OCI-LY3 (cell line): Measurements from ENCODE around the gene TRAF6.
"Not testable (repeated sequence)": the region's sequence is repeated elsewhere in the genome, so short reads cannot be mapped to it uniquely, and the experiment has no call there.

Experiments
- H2AFZ ChIP-seq: fragments of 200-600, 300-600 bp; shearing (Covaris generic); 2 replicates; pipeline ENCODE4 v1.6.0; 2014; ENCODE audit warnings: antibody characterized with exemption, low read depth, low read length
- H3K27ac ChIP-seq: fragments of 200-600, 300-600 bp; sonication (generic); 2 replicates; pipeline ENCODE4 v1.5.1; 2014; ENCODE audit warnings: mild to moderate bottlenecking, low read length, moderate library complexity, mixed read lengths
- H3K27me3 ChIP-seq: fragments of 200-600, 300-600 bp; sonication (generic); 2 replicates; pipeline ENCODE4 v1.6.1; 2014; ENCODE audit warnings: low read depth, low read length, mixed read lengths
- H3K36me3 ChIP-seq: fragments of 200-600, 300-600 bp; sonication (generic); replicated peaks from 2 replicates; pipeline ENCODE3; 2014; ENCODE audit warnings: low read depth, low read length, mixed read lengths
- H3K4me1 ChIP-seq: fragments of 300-600, 200-600 bp; sonication (generic); 2 replicates; pipeline ENCODE4 v1.6.1; 2014; ENCODE audit warnings: low read length, mixed read lengths
- H3K4me2 ChIP-seq: fragments of 200-600, 300-600 bp; sonication (generic); 2 replicates; pipeline ENCODE4 v1.6.1; 2014; ENCODE audit warnings: low read length, mixed read lengths
- H3K4me3 ChIP-seq: fragments of 300-600, 200-600 bp; sonication (generic); 2 replicates; pipeline ENCODE4 v1.5.1; 2014; ENCODE audit warnings: antibody characterized with exemption, mild to moderate bottlenecking, low read length, moderate library complexity
- H3K79me2 ChIP-seq: fragments of 300-600, 200-600 bp; shearing (Covaris generic); 2 replicates; pipeline ENCODE4 v1.6.1; 2014; ENCODE audit warnings: mild to moderate bottlenecking, low read length, mixed read lengths
- H3K9ac ChIP-seq: fragments of 300-600, 200-600 bp; shearing (Covaris generic); 2 replicates; pipeline ENCODE4 v1.6.0; 2014; ENCODE audit warnings: mild to moderate bottlenecking, low read length, moderate library complexity
- H3K9me3 ChIP-seq: fragments of 200-600, 300-600 bp; shearing (Covaris generic); 2 replicates; pipeline ENCODE4 v1.6.1; 2014; ENCODE audit warnings: low read length, mixed read lengths; ENCODE audit not compliant: insufficient read depth
- H4K20me1 ChIP-seq: fragments of 200-600, 300-600 bp; sonication (generic); 2 replicates; pipeline ENCODE4 v1.6.1; 2016; ENCODE audit warnings: low read length, mixed read lengths; ENCODE audit not compliant: insufficient read depth
- EZH2phosphoT487 ChIP-seq: fragments of 200-600 bp; shearing (Covaris generic); IDR thresholded peaks from 2 replicates; pipeline ENCODE4 v1.6.1; 2018; ENCODE audit warnings: antibody characterized with exemption, mixed run types, low read depth
- TF ChIP-seq, protein P1 (sequence below): fragments of 200-600, 300-600 bp; sonication (generic); IDR thresholded peaks from 2 replicates; pipeline ENCODE4 v1.5.1; 2014; ENCODE audit warnings: antibody characterized with exemption, low read length, low read depth

TRAF6 gene

DNA sequence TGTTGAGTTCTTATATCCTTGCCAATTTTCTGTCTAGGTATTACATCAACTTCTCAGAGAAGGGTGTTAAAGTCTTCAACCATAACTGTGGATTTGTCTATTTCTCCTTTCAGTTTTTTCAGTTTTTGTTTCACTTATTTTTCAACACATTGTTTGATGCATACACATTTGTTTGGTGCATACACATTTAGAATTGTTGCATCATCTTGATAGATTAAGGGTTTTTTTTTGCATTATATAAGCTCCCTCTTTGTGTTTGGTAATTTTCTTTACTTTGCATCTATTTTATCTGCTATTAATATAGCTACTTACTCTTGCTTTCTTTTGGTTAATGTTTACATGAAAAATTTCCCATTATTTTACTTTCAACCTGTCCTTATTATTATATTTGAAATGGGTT is 20.8 kb upstream of the TRAF6 start:
- H3K27me3 ChIP-seq: no peaks in the 10 kb centered on the region
- H3K36me3 ChIP-seq: no peaks in the 10 kb centered on the region
- no peaks in the 10 kb centered on the region for H3K4me1 ChIP-seq
- TF ChIP-seq, protein P1, sequence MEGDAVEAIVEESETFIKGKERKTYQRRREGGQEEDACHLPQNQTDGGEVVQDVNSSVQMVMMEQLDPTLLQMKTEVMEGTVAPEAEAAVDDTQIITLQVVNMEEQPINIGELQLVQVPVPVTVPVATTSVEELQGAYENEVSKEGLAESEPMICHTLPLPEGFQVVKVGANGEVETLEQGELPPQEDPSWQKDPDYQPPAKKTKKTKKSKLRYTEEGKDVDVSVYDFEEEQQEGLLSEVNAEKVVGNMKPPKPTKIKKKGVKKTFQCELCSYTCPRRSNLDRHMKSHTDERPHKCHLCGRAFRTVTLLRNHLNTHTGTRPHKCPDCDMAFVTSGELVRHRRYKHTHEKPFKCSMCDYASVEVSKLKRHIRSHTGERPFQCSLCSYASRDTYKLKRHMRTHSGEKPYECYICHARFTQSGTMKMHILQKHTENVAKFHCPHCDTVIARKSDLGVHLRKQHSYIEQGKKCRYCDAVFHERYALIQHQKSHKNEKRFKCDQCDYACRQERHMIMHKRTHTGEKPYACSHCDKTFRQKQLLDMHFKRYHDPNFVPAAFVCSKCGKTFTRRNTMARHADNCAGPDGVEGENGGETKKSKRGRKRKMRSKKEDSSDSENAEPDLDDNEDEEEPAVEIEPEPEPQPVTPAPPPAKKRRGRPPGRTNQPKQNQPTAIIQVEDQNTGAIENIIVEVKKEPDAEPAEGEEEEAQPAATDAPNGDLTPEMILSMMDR: no peak
- no peak for TF ChIP-seq EZH2phosphoT487
- H3K27ac ChIP-seq: no peak overlapping the region
- H3K79me2 ChIP-seq: no peaks in the 10 kb centered on the region
- H3K9me3 ChIP-seq: no peaks in the 10 kb centered on the region
- no peak overlapping the region for H3K4me2 ChIP-seq
- no peak overlapping the region for H3K4me3 ChIP-seq
- no peak overlapping the region for H3K9ac ChIP-seq
- no peak overlapping the region for H2AFZ ChIP-seq
- no peaks in the 10 kb centered on the region for H4K20me1 ChIP-seq

DNA sequence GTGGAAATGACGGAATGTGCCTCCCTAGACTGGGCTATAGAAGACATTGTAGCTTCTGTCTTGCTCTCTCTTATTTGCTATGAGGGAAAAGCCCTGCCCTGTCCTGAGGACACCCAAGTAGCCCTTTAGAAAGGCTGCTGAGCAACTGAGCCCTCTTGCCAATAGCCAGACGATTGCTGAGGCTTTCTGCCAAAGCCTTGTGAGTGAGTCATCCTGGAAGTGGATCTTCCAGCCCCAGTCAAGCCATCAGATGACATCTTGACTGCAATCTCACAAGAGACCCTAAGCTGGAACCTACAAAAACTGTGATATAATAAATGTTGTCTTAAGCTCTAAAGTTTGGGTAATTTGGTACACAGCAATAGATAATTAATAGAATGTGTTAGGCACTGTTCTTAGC is 3.9 kb upstream of the TRAF6 start:
- H3K4me3 ChIP-seq: no peak overlapping the region
- H3K27me3 ChIP-seq: no peaks in the 10 kb centered on the region
- no peak for TF ChIP-seq EZH2phosphoT487
- TF ChIP-seq, protein P1: no peak
- no peak overlapping the region for H2AFZ ChIP-seq
- peaks cover 5% of the 10 kb centered on the region; the same call in 1 of the 2 replicates for H4K20me1 ChIP-seq
- no peak overlapping the region for H3K9ac ChIP-seq
- H3K79me2 ChIP-seq: peaks cover 10% of the 10 kb centered on the region
- no peaks in the 10 kb centered on the region for H3K36me3 ChIP-seq
- no peak overlapping the region for H3K4me2 ChIP-seq
- H3K27ac ChIP-seq: no peak overlapping the region
- peaks cover 3% of the 10 kb centered on the region; the same call in 1 of the 2 replicates for H3K9me3 ChIP-seq
- peaks cover 6% of the 10 kb centered on the region for H3K4me1 ChIP-seq

DNA sequence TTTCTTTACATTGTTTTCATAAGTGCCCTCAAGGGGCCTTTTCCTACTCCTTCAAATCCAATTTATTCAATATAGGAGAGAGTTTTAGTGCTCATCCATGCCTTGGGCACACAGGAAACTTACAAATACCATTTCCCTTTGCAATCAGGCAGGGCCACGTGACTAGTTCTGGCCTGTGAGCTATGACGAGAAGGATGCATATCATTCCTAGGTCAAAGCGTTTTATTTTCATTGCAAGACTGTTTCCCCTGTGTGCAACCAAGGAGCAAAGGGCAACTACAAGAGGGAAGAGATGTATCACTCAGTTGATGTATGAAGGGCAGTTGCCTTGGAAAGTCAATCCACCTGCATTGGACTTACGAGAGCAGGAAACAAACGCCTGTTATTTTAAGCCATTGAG is 1.9 kb upstream of the TRAF6 start:
- no peak overlapping the region for H3K4me3 ChIP-seq
- H3K4me2 ChIP-seq: no peak overlapping the region
- H3K4me1 ChIP-seq: peaks cover 12% of the 10 kb centered on the region
- peaks cover 23% of the 10 kb centered on the region for H3K79me2 ChIP-seq
- no peaks in the 10 kb centered on the region for H3K36me3 ChIP-seq
- no peak overlapping the region for H2AFZ ChIP-seq
- TF ChIP-seq, protein P1: no peak
- no peak for TF ChIP-seq EZH2phosphoT487
- H4K20me1 ChIP-seq: peaks cover 11% of the 10 kb centered on the region; the same call in 1 of the 2 replicates
- H3K9ac ChIP-seq: no peak overlapping the region
- no peak overlapping the region for H3K27ac ChIP-seq
- no peaks in the 10 kb centered on the region for H3K27me3 ChIP-seq
- H3K9me3 ChIP-seq: peaks cover 3% of the 10 kb centered on the region; the same call in 1 of the 2 replicates

DNA sequence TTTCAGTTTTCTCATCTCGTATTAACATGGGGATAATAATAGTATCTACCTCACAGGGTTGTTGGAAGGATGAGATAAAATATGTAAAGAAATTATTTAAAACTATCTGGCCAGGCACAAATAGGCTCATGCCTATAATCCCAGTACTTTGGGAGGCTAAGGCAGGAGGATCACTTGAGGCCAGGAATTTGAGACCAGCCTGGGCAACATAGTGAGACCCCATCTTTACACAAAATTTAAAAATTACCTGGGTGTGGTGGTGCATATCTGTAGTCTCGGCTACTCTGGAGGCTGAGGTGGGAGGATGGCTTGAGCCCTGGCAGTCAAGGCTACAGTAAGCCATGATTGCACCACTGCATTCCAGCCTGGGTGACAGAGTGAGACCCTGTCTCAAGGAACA is 990 bp upstream of the TRAF6 start:
- not testable (repeated sequence) for H3K36me3 ChIP-seq, H3K9ac ChIP-seq, H3K27ac ChIP-seq, H3K27me3 ChIP-seq, H3K9me3 ChIP-seq
- H4K20me1 ChIP-seq: peaks cover 11% of the 10 kb centered on the region; the same call in 1 of the 2 replicates
- H3K4me2 ChIP-seq: peak overlapping the region; percentile 80
- H3K4me1 ChIP-seq: peaks cover 12% of the 10 kb centered on the region
- peaks cover 23% of the 10 kb centered on the region for H3K79me2 ChIP-seq
- peak overlapping the region; percentile 100 for H2AFZ ChIP-seq
- peak overlapping the region; percentile 99 for H3K4me3 ChIP-seq

DNA sequence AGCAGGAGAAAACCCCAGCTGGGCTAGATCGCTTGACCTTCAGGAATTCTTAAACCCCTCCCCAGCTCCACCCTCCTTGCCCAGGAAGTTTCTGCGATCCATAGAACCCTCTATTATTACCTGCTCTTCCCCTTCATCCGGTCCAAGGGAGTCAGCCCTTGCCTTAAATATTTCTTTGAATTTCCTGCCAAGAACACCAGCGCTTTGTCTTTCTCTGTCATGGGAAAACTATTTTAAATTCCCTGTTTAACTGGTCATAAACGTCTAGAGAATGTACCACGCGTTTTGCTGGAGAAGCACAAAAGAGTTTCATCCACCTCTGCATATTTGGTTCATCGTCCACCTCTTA is 496 bp upstream of the TRAF6 start:
- peak overlapping the region; percentile 100 for H2AFZ ChIP-seq
- H3K9me3 ChIP-seq: peaks cover 3% of the 10 kb centered on the region; the same call in 1 of the 2 replicates
- no peaks in the 10 kb centered on the region for H3K27me3 ChIP-seq
- peaks cover 11% of the 10 kb centered on the region; the same call in 1 of the 2 replicates for H4K20me1 ChIP-seq
- peak overlapping the region; percentile 99 for H3K4me3 ChIP-seq
- H3K79me2 ChIP-seq: peaks cover 23% of the 10 kb centered on the region
- no peak for TF ChIP-seq EZH2phosphoT487
- TF ChIP-seq, protein P1: no peak
- no peak overlapping the region for H3K27ac ChIP-seq
- peak overlapping the region; percentile 80 for H3K4me2 ChIP-seq
- peak overlapping the region; percentile 85 for H3K9ac ChIP-seq
- peaks cover 12% of the 10 kb centered on the region for H3K4me1 ChIP-seq
- no peaks in the 10 kb centered on the region for H3K36me3 ChIP-seq
